Nephron progenitor cell (in vitro differentiated cells): ENCODE results near the gene CDYL2.

Experiments
- DNase-seq: peaks from one replicate; pipeline ENCODE4 v3.0.0; 2021
- H3K27ac Mint-ChIP-seq: 2 replicates; pipeline ENCODE4 v1.8.0; 2021; ENCODE audit warnings: mild to moderate bottlenecking, moderate library complexity, mixed read lengths
- H3K27me3 Mint-ChIP-seq: 2 replicates; pipeline ENCODE4 v1.8.0; 2021; ENCODE audit warnings: mild to moderate bottlenecking, low read depth, mixed read lengths; ENCODE audit not compliant: poor library complexity
- H3K36me3 Mint-ChIP-seq: 2 replicates; pipeline ENCODE4 v1.8.0; 2021; ENCODE audit warnings: low read depth, mixed read lengths
- H3K4me1 Mint-ChIP-seq: 2 replicates; pipeline ENCODE4 v1.8.0; 2021; ENCODE audit warnings: mixed read lengths
- H3K4me3 Mint-ChIP-seq: 2 replicates; pipeline ENCODE4 v1.8.0; 2021; ENCODE audit warnings: mild to moderate bottlenecking, moderate library complexity, mixed read lengths
- H3K9me3 Mint-ChIP-seq: 2 replicates; pipeline ENCODE4 v1.8.0; 2021; ENCODE audit warnings: mild to moderate bottlenecking, moderate library complexity, mixed read lengths
- TF ChIP-seq, protein P1 (sequence below): fragments of 200-600 bp; sonication (generic); IDR thresholded peaks from 2 replicates; pipeline ENCODE4 v1.5.0; 2021; ENCODE audit warnings: antibody characterized with exemption

The CDYL2 gene

DNA sequence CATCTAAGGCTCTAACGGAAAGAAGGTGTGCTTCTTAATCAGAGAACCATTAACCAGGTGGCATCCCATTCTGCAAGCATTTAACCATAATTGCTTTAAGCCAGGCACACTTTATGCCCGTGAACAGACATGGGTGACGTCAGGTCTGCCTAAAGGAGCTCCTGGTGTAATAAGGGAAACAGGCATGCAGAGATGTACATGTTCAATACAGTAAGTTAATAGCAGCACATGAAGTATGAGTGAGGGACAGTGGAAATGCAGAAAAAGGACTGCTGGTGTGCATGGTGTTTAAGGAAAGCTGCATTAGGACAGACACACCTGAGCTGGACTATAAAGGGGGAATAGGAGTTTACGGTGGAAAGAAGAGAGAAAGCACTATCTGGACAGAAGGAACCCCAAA, 245.0 kb downstream of the CDYL2 start:
- Mint-ChIP-seq H3K4me3 (no peak overlapping the region), H3K9me3 (no peaks in the 10 kb centered on the region), H3K36me3 (no peaks in the 10 kb centered on the region), H3K27me3 (peaks cover 85% of the 10 kb centered on the region), H3K27ac (no peak overlapping the region), H3K4me1 (no peaks in the 10 kb centered on the region)
- TF ChIP-seq, protein P1, sequence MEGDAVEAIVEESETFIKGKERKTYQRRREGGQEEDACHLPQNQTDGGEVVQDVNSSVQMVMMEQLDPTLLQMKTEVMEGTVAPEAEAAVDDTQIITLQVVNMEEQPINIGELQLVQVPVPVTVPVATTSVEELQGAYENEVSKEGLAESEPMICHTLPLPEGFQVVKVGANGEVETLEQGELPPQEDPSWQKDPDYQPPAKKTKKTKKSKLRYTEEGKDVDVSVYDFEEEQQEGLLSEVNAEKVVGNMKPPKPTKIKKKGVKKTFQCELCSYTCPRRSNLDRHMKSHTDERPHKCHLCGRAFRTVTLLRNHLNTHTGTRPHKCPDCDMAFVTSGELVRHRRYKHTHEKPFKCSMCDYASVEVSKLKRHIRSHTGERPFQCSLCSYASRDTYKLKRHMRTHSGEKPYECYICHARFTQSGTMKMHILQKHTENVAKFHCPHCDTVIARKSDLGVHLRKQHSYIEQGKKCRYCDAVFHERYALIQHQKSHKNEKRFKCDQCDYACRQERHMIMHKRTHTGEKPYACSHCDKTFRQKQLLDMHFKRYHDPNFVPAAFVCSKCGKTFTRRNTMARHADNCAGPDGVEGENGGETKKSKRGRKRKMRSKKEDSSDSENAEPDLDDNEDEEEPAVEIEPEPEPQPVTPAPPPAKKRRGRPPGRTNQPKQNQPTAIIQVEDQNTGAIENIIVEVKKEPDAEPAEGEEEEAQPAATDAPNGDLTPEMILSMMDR: no peak
- no peak for DNase-seq

- TF ChIP-seq, protein P1: no peak
- H3K36me3 Mint-ChIP-seq: no peaks in the 10 kb centered on the region
- H3K9me3 Mint-ChIP-seq: no peaks in the 10 kb centered on the region
- no peak overlapping the region for H3K27ac Mint-ChIP-seq
- peaks cover 91% of the 10 kb centered on the region for H3K27me3 Mint-ChIP-seq
- DNase-seq: no peak
- H3K4me1 Mint-ChIP-seq: no peaks in the 10 kb centered on the region
- H3K4me3 Mint-ChIP-seq: no peak overlapping the region
These were observed 247.4 kb downstream of the CDYL2 start for GRCh38 chr16:80557037-80557436.

DNA sequence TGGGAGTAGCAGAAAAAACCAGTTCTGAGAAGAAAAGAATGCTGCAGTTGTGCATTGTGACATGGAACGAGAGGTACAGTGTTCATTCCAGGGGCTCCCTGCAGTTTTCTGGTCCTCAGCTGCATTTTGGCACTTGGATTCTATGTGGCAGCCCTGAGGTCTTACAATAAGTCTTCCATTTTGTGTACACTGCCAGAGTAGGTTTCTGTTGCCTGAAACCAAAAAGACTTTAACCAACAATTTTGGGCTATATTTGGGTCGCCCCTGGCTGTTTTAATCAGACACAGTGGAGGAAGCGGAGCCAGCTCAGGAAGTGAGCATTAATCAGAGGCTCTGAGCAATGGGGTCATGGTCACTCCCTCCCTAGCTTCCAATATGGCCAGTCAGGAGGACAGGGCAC, 247.9 kb downstream of the CDYL2 start:
- TF ChIP-seq, protein P1: no peak
- H3K9me3 Mint-ChIP-seq: no peaks in the 10 kb centered on the region
- H3K27ac Mint-ChIP-seq: no peak overlapping the region
- no peak for DNase-seq
- no peaks in the 10 kb centered on the region for H3K4me1 Mint-ChIP-seq
- no peak overlapping the region for H3K4me3 Mint-ChIP-seq
- peaks cover 91% of the 10 kb centered on the region for H3K27me3 Mint-ChIP-seq
- no peaks in the 10 kb centered on the region for H3K36me3 Mint-ChIP-seq

DNA sequence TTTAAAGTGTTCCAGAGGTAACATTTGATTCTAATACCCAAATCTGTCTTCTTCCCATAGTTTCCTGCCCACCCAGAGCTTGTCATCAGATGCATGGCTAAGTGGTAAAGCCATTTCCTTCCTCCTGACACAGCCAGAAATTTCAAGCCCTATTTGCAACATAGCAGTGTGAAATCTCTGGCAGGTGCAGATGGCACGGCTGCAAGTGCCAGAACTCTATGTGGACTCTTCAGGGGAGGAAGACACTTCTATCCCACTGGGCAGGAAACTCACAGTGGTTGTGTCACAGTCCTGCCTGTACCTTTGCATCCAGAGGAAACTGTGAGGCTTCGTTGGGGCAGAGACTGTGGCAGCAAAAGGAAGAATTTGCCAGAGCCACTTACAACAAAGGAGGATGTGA, 250.4 kb downstream of the CDYL2 start:
- Mint-ChIP-seq H3K27ac (no peak overlapping the region), H3K4me1 (no peaks in the 10 kb centered on the region), H3K36me3 (no peaks in the 10 kb centered on the region), H3K4me3 (no peak overlapping the region), H3K9me3 (no peaks in the 10 kb centered on the region), H3K27me3 (peaks cover 78% of the 10 kb centered on the region)
- no peak for DNase-seq
- TF ChIP-seq, protein P1: no peak

- Mint-ChIP-seq H3K27me3 (peaks cover 73% of the 10 kb centered on the region), H3K27ac (no peak overlapping the region), H3K36me3 (no peaks in the 10 kb centered on the region), H3K4me3 (no peak overlapping the region), H3K4me1 (no peaks in the 10 kb centered on the region), H3K9me3 (no peaks in the 10 kb centered on the region)
- DNase-seq: no peak
- TF ChIP-seq, protein P1: no peak
These were observed 252.1 kb downstream of the CDYL2 start for GRCh38 chr16:80552277-80552676.
